WTC11 (cell line): ENCODE measurements around the gene MAP3K1. TPM values are rescaled to one million over a fixed set of nuclear protein-coding genes. Genes with fewer than 3 reads are reported as not detected.

Experiments
- ATAC-seq: fragments of 200-7000 bp; cut with Tn5 transposase; 2 replicates; pipeline ENCODE4 v1.10.0; 2021; ENCODE audit warnings: mild to moderate bottlenecking, moderate library complexity
- CTCF ChIA-PET: fragments of 300-600 bp; sonication (Branson Sonifier 250); formaldehyde crosslinking; loops from one replicate; lab custom pipeline; 2021; ENCODE audit warnings: antibody characterized with exemption; lab: Charles Lee
- POLR2A ChIA-PET: fragments of 350-600 bp; sonication (Branson Sonifier 250); formaldehyde crosslinking; loops from one replicate; lab custom pipeline; 2021; ENCODE audit warnings: antibody characterized with exemption; lab: Charles Lee
- DNase-seq: peaks from one replicate; pipeline ENCODE4 v3.0.0; 2021; ENCODE audit warnings: low spot score
- H3K27ac Mint-ChIP-seq: 2 replicates; pipeline ENCODE4 v1.8.0; 2021; ENCODE audit warnings: mixed read lengths
- H3K27me3 Mint-ChIP-seq: 2 replicates; pipeline ENCODE4 v1.8.0; 2021; ENCODE audit warnings: low read depth, mild to moderate bottlenecking, moderate library complexity, mixed read lengths
- H3K36me3 Mint-ChIP-seq: 2 replicates; pipeline ENCODE4 v1.8.0; 2021; ENCODE audit warnings: mixed read lengths
- H3K4me1 Mint-ChIP-seq: 2 replicates; pipeline ENCODE4 v1.8.0; 2022; ENCODE audit warnings: mixed read lengths
- H3K4me3 Mint-ChIP-seq: 2 replicates; pipeline ENCODE4 v1.8.0; 2021; ENCODE audit warnings: mild to moderate bottlenecking, moderate library complexity, mixed read lengths
- H3K9me3 Mint-ChIP-seq: 2 replicates; pipeline ENCODE4 v1.8.0; 2021; ENCODE audit warnings: mixed read lengths
- ARID4B ChIP-seq: sonication (generic); formaldehyde crosslinking; IDR thresholded peaks from 2 replicates; pipeline ENCODE4 v1.8.0; 2023; ENCODE audit warnings: missing genetic modification reagents, mild to moderate bottlenecking, borderline replicate concordance
- CDX4 ChIP-seq: fragments of 250-450 bp; sonication (Bioruptor Pico); IDR thresholded peaks from 2 replicates; pipeline ENCODE4 v1.9.0; 2021; ENCODE audit warnings: moderate library complexity, mild to moderate bottlenecking, inconsistent platforms, borderline replicate concordance
- E2F4 ChIP-seq: sonication (generic); formaldehyde crosslinking; IDR thresholded peaks from 2 replicates; pipeline ENCODE4 v1.8.1; 2022; ENCODE audit warnings: low read depth, mild to moderate bottlenecking, moderate library complexity, missing genetic modification reagents, borderline replicate concordance
- FOXK1 ChIP-seq: sonication (generic); formaldehyde crosslinking; IDR thresholded peaks from 2 replicates; pipeline ENCODE4 v1.8.0; 2022; ENCODE audit warnings: mild to moderate bottlenecking, moderate library complexity, missing genetic modification reagents
- HMGA2 ChIP-seq: fragments of 250-450 bp; sonication (Bioruptor Pico); IDR thresholded peaks from 2 replicates; pipeline ENCODE4 v1.4.0; 2021; ENCODE audit warnings: mild to moderate bottlenecking, moderate library complexity
- KAT7 ChIP-seq: sonication (generic); formaldehyde crosslinking; IDR thresholded peaks from 2 replicates; pipeline ENCODE4 v1.8.1; 2023; ENCODE audit warnings: missing genetic modification reagents, mild to moderate bottlenecking, borderline replicate concordance
- MLX ChIP-seq: sonication (generic); formaldehyde crosslinking; IDR thresholded peaks from 2 replicates; pipeline ENCODE4 v1.8.1; 2023; ENCODE audit warnings: mild to moderate bottlenecking, missing genetic modification reagents, moderate library complexity
- MXD4 ChIP-seq: fragments of 250-450 bp; sonication (Bioruptor Pico); IDR thresholded peaks from 2 replicates; pipeline ENCODE4 v1.8.0; 2021; ENCODE audit warnings: mild to moderate bottlenecking, moderate library complexity, borderline replicate concordance
- MYBL2 ChIP-seq: sonication (generic); formaldehyde crosslinking; IDR thresholded peaks from 2 replicates; pipeline ENCODE4 v1.8.1; 2023; ENCODE audit warnings: mild to moderate bottlenecking, moderate library complexity, missing genetic modification reagents
- NR2C2 ChIP-seq: sonication (generic); formaldehyde crosslinking; IDR thresholded peaks from 2 replicates; pipeline ENCODE4 v1.8.0; 2022; ENCODE audit warnings: mild to moderate bottlenecking, missing genetic modification reagents
- NR3C1 ChIP-seq: sonication (generic); formaldehyde crosslinking; conservative IDR thresholded peaks from 2 replicates; pipeline ENCODE4 v1.8.1; 2023; ENCODE audit warnings: low read depth, mild to moderate bottlenecking, missing genetic modification reagents
- PRDM15 ChIP-seq: sonication (generic); formaldehyde crosslinking; IDR thresholded peaks from 2 replicates; pipeline ENCODE4 v1.8.0; 2022; ENCODE audit warnings: missing genetic modification reagents
- SP1 ChIP-seq: sonication (generic); formaldehyde crosslinking; conservative IDR thresholded peaks from 2 replicates; pipeline ENCODE4 v1.8.1; 2022; ENCODE audit warnings: missing genetic modification reagents
- ZBTB43 ChIP-seq: sonication (generic); formaldehyde crosslinking; IDR thresholded peaks from 2 replicates; pipeline ENCODE4 v1.8.1; 2023; ENCODE audit warnings: mild to moderate bottlenecking, missing genetic modification reagents
- ZNF121 ChIP-seq: sonication (generic); formaldehyde crosslinking; IDR thresholded peaks from 2 replicates; pipeline ENCODE4 v1.8.0; 2023; ENCODE audit warnings: missing genetic modification reagents
- ZNF232 ChIP-seq: sonication (generic); formaldehyde crosslinking; IDR thresholded peaks from 2 replicates; pipeline ENCODE4 v1.8.0; 2022; ENCODE audit warnings: mild to moderate bottlenecking, missing genetic modification reagents
- ZNF423 ChIP-seq: fragments of 250-450 bp; sonication (Bioruptor Pico); IDR thresholded peaks from 2 replicates; pipeline ENCODE4 v2.1.2; 2022; ENCODE audit warnings: mild to moderate bottlenecking, moderate library complexity
- total RNA-seq: library from RNA; stranded (reverse); gene quantifications from 3 replicates; pipeline ENCODE4 v1.2.3, GENCODE V29; 2021
- TF ChIP-seq, protein P1 (sequence below): sonication (generic); formaldehyde crosslinking; conservative IDR thresholded peaks from 2 replicates; pipeline ENCODE4 v1.8.1; 2022; ENCODE audit warnings: mild to moderate bottlenecking, missing genetic modification reagents

Gene MAP3K1
- total RNA-seq, 1 experiment from 2014 or later, result 16.3 TPM

DNA sequence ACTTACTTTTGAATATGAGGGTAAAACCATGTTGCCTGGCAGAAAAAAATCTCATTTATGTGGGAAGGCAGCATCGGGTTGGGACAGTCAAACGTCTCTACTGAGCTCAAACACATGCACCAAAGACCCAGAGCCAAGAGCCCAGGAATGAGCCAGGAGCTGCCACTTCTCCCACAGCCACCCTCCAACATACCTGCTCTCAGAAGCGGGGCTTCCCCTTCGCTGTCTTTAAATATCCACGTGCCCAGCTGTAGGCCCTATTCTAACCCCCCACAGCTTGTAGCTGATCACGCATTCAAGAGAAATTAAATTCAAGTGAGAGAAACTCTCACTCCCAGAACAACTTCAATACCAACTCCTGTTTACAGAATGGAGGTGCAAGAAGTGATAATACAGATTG is 42.6 kb upstream of the MAP3K1 start:
- H3K27ac Mint-ChIP-seq, result no peak overlapping the region
- CTCF ChIA-PET, result interaction anchor here (1.0 kb wide), 1 partner anchor 54 kb away, joined by 3 read pairs; no protein-coding TSS in a partner anchor

GRCh38 chr5:56774957-56775356 is 40.4 kb upstream of the MAP3K1 start:
- Mint-ChIP-seq H3K27ac (no peak overlapping the region), H3K4me3 (no peak overlapping the region), H3K36me3 (0 out of 2 replicates have a peak, but pooled peaks cover 3% of the 10 kb centered on the region), H3K4me1 (no peaks in the 10 kb centered on the region), H3K27me3 (no peaks in the 10 kb centered on the region; the same call in 1 of the 2 replicates), H3K9me3 (peaks cover 19% of the 10 kb centered on the region)
- DNase-seq, result no peak
- CTCF ChIA-PET, result no interaction called here
- POLR2A ChIA-PET, result no interaction called here
- no peak for ATAC-seq
- TF ChIP-seq MYBL2 (CRISPR knock-in tag) (no peak), E2F4 (no peak), HMGA2 (CRISPR knock-in tag) (no peak), NR2C2 (no peak), KAT7 (CRISPR knock-in tag) (no peak), ZNF232 (no peak), SP1 (no peak), ZNF121 (CRISPR knock-in tag) (no peak), ARID4B (CRISPR knock-in tag) (no peak), CDX4 (no peak)
- TF ChIP-seq, protein P1, sequence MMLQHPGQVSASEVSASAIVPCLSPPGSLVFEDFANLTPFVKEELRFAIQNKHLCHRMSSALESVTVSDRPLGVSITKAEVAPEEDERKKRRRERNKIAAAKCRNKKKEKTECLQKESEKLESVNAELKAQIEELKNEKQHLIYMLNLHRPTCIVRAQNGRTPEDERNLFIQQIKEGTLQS (CRISPR knock-in tag), result no peak

More for the DNA sequence above, 42.6 kb upstream of the MAP3K1 start:
- H3K27me3 Mint-ChIP-seq, result no peaks in the 10 kb centered on the region
- H3K4me3 Mint-ChIP-seq, result no peak overlapping the region
- DNase-seq (no peak), ATAC-seq (no peak)
- TF ChIP-seq ZBTB43 (CRISPR knock-in tag) (no peak), ZNF423 (CRISPR knock-in tag) (no peak), FOXK1 (CRISPR knock-in tag) (no peak), PRDM15 (no peak), MXD4 (CRISPR knock-in tag) (no peak), MLX (no peak), NR3C1 (CRISPR knock-in tag) (no peak), ZNF121 (CRISPR knock-in tag) (no peak)
- peaks cover 12% of the 10 kb centered on the region for H3K9me3 Mint-ChIP-seq
- POLR2A ChIA-PET, result no interaction called here
- no peaks in the 10 kb centered on the region for H3K4me1 Mint-ChIP-seq
- H3K36me3 Mint-ChIP-seq, result 0 out of 2 replicates have a peak, but pooled peaks cover 3% of the 10 kb centered on the region
